Keratinocyte (primary cell): Measurements from ENCODE around the gene PRKD1. TPM values are rescaled to one million over a fixed set of nuclear protein-coding genes. Genes with fewer than 3 reads are reported as not detected.
"Not testable (repeated sequence)": the region's sequence is repeated elsewhere in the genome, so short reads cannot be mapped to it uniquely, and the experiment has no call there.

Source experiments
- DNase-seq: peaks from one replicate; pipeline ENCODE4 v3.0.0-alpha.2; 2011; ENCODE audit warnings: low read depth, missing footprints, low spot score
- FAIRE-seq: peaks from 2 replicates; lab custom pipeline; 2011; peaks lifted over from hg19 to GRCh38; lab: Jason Lieb, UNC
- H2AFZ ChIP-seq: 2 replicates; pipeline ENCODE4 v1.6.0; 2012; ENCODE audit warnings: low read length, control low read depth, inconsistent platforms; ENCODE audit not compliant: control insufficient read depth
- H3K27ac ChIP-seq: 2 replicates; pipeline ENCODE4 v1.5.1; 2011; ENCODE audit warnings: low read length; ENCODE audit not compliant: control insufficient read depth, insufficient read depth
- H3K27me3 ChIP-seq: 3 replicates; pipeline ENCODE4 v1.6.0; 2011; ENCODE audit warnings: low read length; ENCODE audit not compliant: control insufficient read depth, insufficient read depth; ENCODE audit errors: extremely low read depth
- H3K36me3 ChIP-seq, 2 experiments: 2 replicates in 1 of 2; 3 replicates in 1 of 2; pipeline ENCODE4 v1.5.1; 2011; ENCODE audit warnings: low read length in 2 of 2, mild to moderate bottlenecking in 1 of 2; ENCODE audit not compliant: control insufficient read depth in 2 of 2, insufficient read depth in 2 of 2; ENCODE audit errors: extremely low read depth in 1 of 2
- H3K4me1 ChIP-seq: 3 replicates; pipeline ENCODE4 v1.5.1; 2011; ENCODE audit warnings: low read length; ENCODE audit not compliant: control insufficient read depth, insufficient read depth; ENCODE audit errors: extremely low read depth
- H3K4me2 ChIP-seq: 3 replicates; pipeline ENCODE4 v1.6.0; 2011; ENCODE audit warnings: low read depth, low read length; ENCODE audit not compliant: control insufficient read depth, insufficient read depth; ENCODE audit errors: extremely low read depth
- H3K4me3 ChIP-seq, 3 experiments: fragments of 200-600 bp in 1 of 3; sonication (generic) in 1 of 3; 2 replicates in 2 of 3; 3 replicates in 1 of 3; pipeline ENCODE4 v1.5.1; 2011 to 2016; ENCODE audit warnings: low read length in 3 of 3, mild to moderate bottlenecking in 3 of 3, control low read depth in 2 of 3, inconsistent platforms in 1 of 3, low read depth in 1 of 3, mixed read lengths in 1 of 3, mixed run types in 1 of 3, moderate library complexity in 1 of 3; ENCODE audit not compliant: control insufficient read depth in 2 of 3, insufficient read depth in 2 of 3; ENCODE audit errors: extremely low read depth in 1 of 3
- H3K79me2 ChIP-seq: 2 replicates; pipeline ENCODE4 v1.6.0; 2012; ENCODE audit warnings: low read length; ENCODE audit not compliant: control insufficient read depth, insufficient read depth
- H3K9ac ChIP-seq: 3 replicates; pipeline ENCODE4 v1.6.0; 2011; ENCODE audit warnings: low read length; ENCODE audit not compliant: control insufficient read depth, insufficient read depth; ENCODE audit errors: extremely low read depth
- H3K9me1 ChIP-seq: 3 replicates; pipeline ENCODE4 v1.6.0; 2011; ENCODE audit warnings: low read length; ENCODE audit not compliant: control insufficient read depth, insufficient read depth; ENCODE audit errors: extremely low read depth
- H3K9me3 ChIP-seq: 2 replicates; pipeline ENCODE4 v1.5.1; 2012; ENCODE audit warnings: low read depth, low read length; ENCODE audit not compliant: control insufficient read depth
- H4K20me1 ChIP-seq: 3 replicates; pipeline ENCODE4 v1.6.0; 2011; ENCODE audit warnings: low read length; ENCODE audit not compliant: control insufficient read depth, insufficient read depth; ENCODE audit errors: extremely low read depth
- CTCF ChIP-seq, 3 experiments: IDR thresholded peaks in 1 of 3; conservative IDR thresholded peaks in 1 of 3; optimal IDR thresholded peaks in 1 of 3; 2 replicates in 2 of 3; 3 replicates in 1 of 3; pipeline versions ENCODE3 to v1.5.1; 2011; ENCODE audit warnings: low read length in 3 of 3, mild to moderate bottlenecking in 3 of 3, moderate library complexity in 2 of 3, control low read depth in 1 of 3, inconsistent platforms in 1 of 3; ENCODE audit not compliant: insufficient read depth in 2 of 3; ENCODE audit errors: extremely low read depth in 1 of 3
- EZH2 ChIP-seq: IDR thresholded peaks from one replicate; pipeline ENCODE4 v1.6.1; 2012; ENCODE audit warnings: inconsistent platforms, mild to moderate bottlenecking, low read length, moderate library complexity
- dilution Hi-C: fragments of 300-500 bp; cut with MboI; formaldehyde crosslinking; loops from one replicate; pipeline ENCODE4 v1.7.0; 2020; ENCODE audit warnings: low sequenced_read_pairs; ENCODE audit not compliant: extremely low pct_ligation_motif_present
- polyA plus RNA-seq, 5 experiments: library from polyadenylated mRNA; depleted of rRNA in 3 of 5; stranded (reverse) in 3 of 5; stranded (forward) in 1 of 5; unstranded in 1 of 5; fragments of >200 nt; gene quantifications; 1 replicate in 1 of 5; 2 replicates in 3 of 5; 3 replicates in 1 of 5; pipeline versions ENCODE4 v1.2.1 to v1.2.3, GENCODE V29; 2011 to 2012; ENCODE audit warnings: missing spikeins in 2 of 5, low read depth in 1 of 5, low replicate concordance in 1 of 5

PRKD1 gene
- polyA plus RNA-seq, 1 donor (not counting 4 experiments of a cell fraction or from before 2014, with no cell fraction given) = 0.49 TPM

- dilution Hi-C loops = no loop called here
- DNase-seq = no peak
Measured at GRCh38 chr14:29857551-29857950, 70.1 kb downstream of the PRKD1 start.

GRCh38 chr14:29856516-29856915 lies 71.1 kb downstream of the PRKD1 start:
- H3K4me2 ChIP-seq = no peak overlapping the region
- TF ChIP-seq CTCF (optimal IDR thresholded peaks at IDR 0.05 in 1 of 3, IDR thresholded peaks at IDR 0.05 in 1 of 3, conservative IDR thresholded peaks at IDR 0.05 in 1 of 3; ENCODE audit: extremely low read depth in 1 of 3, insufficient read depth in 2 of 3, low read length in 3 of 3) = no peak
- TF ChIP-seq EZH2 = no peak
- H2AFZ ChIP-seq = no peak overlapping the region
- H3K27ac ChIP-seq = no peak overlapping the region
- no peaks in the 10 kb centered on the region for H3K9me3 ChIP-seq
- H3K4me3 ChIP-seq = no peak overlapping the region
- H3K36me3 ChIP-seq = no peaks in the 10 kb centered on the region
- no peaks in the 10 kb centered on the region for H3K4me1 ChIP-seq
- no peak for FAIRE-seq
- H4K20me1 ChIP-seq = no peaks in the 10 kb centered on the region
- dilution Hi-C loops = no loop called here
- H3K9me1 ChIP-seq = no peaks in the 10 kb centered on the region
- DNase-seq = no peak
- no peaks in the 10 kb centered on the region for H3K79me2 ChIP-seq
- no peaks in the 10 kb centered on the region for H3K27me3 ChIP-seq
- H3K9ac ChIP-seq = no peak overlapping the region

More at GRCh38 chr14:29857551-29857950, 70.1 kb downstream of the PRKD1 start:
- Histone ChIP-seq H3K79me2 (no peaks in the 10 kb centered on the region), H3K9me3 (no peaks in the 10 kb centered on the region), H3K4me1 (no peaks in the 10 kb centered on the region), H2AFZ (no peak overlapping the region), H3K4me2 (no peak overlapping the region), H3K36me3 (no peaks in the 10 kb centered on the region), H4K20me1 (no peaks in the 10 kb centered on the region), H3K9me1 (no peaks in the 10 kb centered on the region), H3K4me3 (no peak overlapping the region), H3K9ac (no peak overlapping the region), H3K27me3 (no peaks in the 10 kb centered on the region), H3K27ac (no peak overlapping the region)
- no peak for TF ChIP-seq CTCF (optimal IDR thresholded peaks at IDR 0.05 in 1 of 3, IDR thresholded peaks at IDR 0.05 in 1 of 3, conservative IDR thresholded peaks at IDR 0.05 in 1 of 3; ENCODE audit: extremely low read depth in 1 of 3, insufficient read depth in 2 of 3, low read length in 3 of 3)
- TF ChIP-seq EZH2 = no peak
- FAIRE-seq = no peak

DNA sequence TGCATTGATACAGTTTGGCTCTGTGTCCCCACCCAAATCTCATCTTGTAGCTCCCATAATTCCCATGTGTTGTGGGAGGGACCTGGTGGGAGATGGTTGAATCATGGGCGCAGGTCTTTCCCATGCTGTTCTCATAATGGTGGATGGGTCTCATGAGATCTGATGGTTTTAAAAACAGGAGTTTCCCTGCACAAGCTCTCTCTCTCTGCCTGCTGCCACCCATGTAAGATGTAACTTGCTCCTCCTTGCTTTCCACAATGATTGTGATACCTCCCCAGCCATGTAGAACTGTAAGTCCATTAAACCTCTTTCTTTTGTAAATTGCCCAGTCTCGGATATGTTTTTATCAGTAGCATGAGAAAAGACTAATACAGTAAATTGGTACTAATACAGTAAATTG lies 74.0 kb downstream of the PRKD1 start:
- DNase-seq, H3K36me3 ChIP-seq, H3K27me3 ChIP-seq, H4K20me1 ChIP-seq, H3K4me1 ChIP-seq, H3K4me2 ChIP-seq, H3K9me1 ChIP-seq, H3K79me2 ChIP-seq, FAIRE-seq, H3K27ac ChIP-seq, H2AFZ ChIP-seq, H3K4me3 ChIP-seq, dilution Hi-C loops, H3K9me3 ChIP-seq, H3K9ac ChIP-seq: not testable (repeated sequence)
